Loucy (cell line): ENCODE measurements around the gene ADARB2.

Experiments
- H2AFZ ChIP-seq: fragments of 200-600 bp; sonication (generic); 2 replicates; pipeline ENCODE4 v1.6.0; 2016; ENCODE audit warnings: antibody characterized with exemption, mild to moderate bottlenecking, low read length, moderate library complexity
- H3F3A ChIP-seq: fragments of 200-600 bp; 2 replicates; pipeline ENCODE4 v1.6.0; 2016; ENCODE audit warnings: antibody characterized with exemption, low read depth, mild to moderate bottlenecking
- H3K27me3 ChIP-seq: fragments of 200-600 bp; sonication (generic); 2 replicates; pipeline ENCODE4 v1.6.1; 2014; ENCODE audit warnings: low read length, mild to moderate bottlenecking; ENCODE audit not compliant: insufficient read depth, poor library complexity, severe bottlenecking
- H3K36me3 ChIP-seq: fragments of 200-600 bp; sonication (generic); 2 replicates; pipeline ENCODE4 v1.6.1; 2016; ENCODE audit warnings: low read length; ENCODE audit not compliant: insufficient read depth
- H3K4me1 ChIP-seq: fragments of 200-600 bp; sonication (generic); 2 replicates; pipeline ENCODE4 v1.5.1; 2014; ENCODE audit warnings: low read length, mild to moderate bottlenecking; ENCODE audit not compliant: insufficient read depth, poor library complexity, severe bottlenecking
- H3K4me2 ChIP-seq: fragments of 200-600 bp; sonication (generic); 2 replicates; pipeline ENCODE4 v1.6.0; 2014; ENCODE audit warnings: antibody characterized with exemption, low read length, low read depth, mild to moderate bottlenecking; ENCODE audit not compliant: poor library complexity, severe bottlenecking
- H3K4me3 ChIP-seq: fragments of 200-600 bp; sonication (generic); 2 replicates; pipeline ENCODE4 v1.5.1; 2014; ENCODE audit warnings: low read length, mild to moderate bottlenecking, mixed read lengths; ENCODE audit not compliant: poor library complexity, severe bottlenecking
- H3K79me2 ChIP-seq: fragments of 200-600 bp; sonication (generic); 2 replicates; pipeline ENCODE4 v1.6.1; 2014; ENCODE audit warnings: low read length; ENCODE audit not compliant: insufficient read depth
- H3K9ac ChIP-seq: fragments of 200-600 bp; sonication (generic); 2 replicates; pipeline ENCODE4 v1.6.0; 2014; ENCODE audit warnings: mild to moderate bottlenecking, low read depth, low read length, moderate library complexity; ENCODE audit not compliant: poor library complexity, severe bottlenecking
- H3K9me2 ChIP-seq: fragments of 200-600 bp; sonication (generic); replicated peaks from 2 replicates; pipeline ENCODE4 v1.6.1; 2016; ENCODE audit warnings: low read depth, low read length, mixed read lengths
- H3K9me3 ChIP-seq: fragments of 200-600 bp; sonication (generic); 2 replicates; pipeline ENCODE4 v1.6.1; 2014; ENCODE audit warnings: mild to moderate bottlenecking, antibody characterized with exemption, low read length, low read depth; ENCODE audit not compliant: insufficient read depth
- H4K20me1 ChIP-seq: fragments of 200-600 bp; sonication (generic); 2 replicates; pipeline ENCODE4 v1.6.0; 2014; ENCODE audit warnings: antibody characterized with exemption, low read length, mild to moderate bottlenecking; ENCODE audit not compliant: insufficient read depth, poor library complexity, severe bottlenecking
- CTCF ChIP-seq: fragments of 200-600 bp; sonication (generic); conservative IDR thresholded peaks from 2 replicates; pipeline ENCODE4 v1.5.1; 2014; ENCODE audit warnings: mild to moderate bottlenecking, antibody characterized with exemption, low read length
- EZH2phosphoT487 ChIP-seq: fragments of 200-600 bp; IDR thresholded peaks from 2 replicates; pipeline ENCODE4 v1.6.1; 2018; ENCODE audit warnings: antibody characterized with exemption, mild to moderate bottlenecking, moderate library complexity, borderline replicate concordance

The ADARB2 gene

DNA sequence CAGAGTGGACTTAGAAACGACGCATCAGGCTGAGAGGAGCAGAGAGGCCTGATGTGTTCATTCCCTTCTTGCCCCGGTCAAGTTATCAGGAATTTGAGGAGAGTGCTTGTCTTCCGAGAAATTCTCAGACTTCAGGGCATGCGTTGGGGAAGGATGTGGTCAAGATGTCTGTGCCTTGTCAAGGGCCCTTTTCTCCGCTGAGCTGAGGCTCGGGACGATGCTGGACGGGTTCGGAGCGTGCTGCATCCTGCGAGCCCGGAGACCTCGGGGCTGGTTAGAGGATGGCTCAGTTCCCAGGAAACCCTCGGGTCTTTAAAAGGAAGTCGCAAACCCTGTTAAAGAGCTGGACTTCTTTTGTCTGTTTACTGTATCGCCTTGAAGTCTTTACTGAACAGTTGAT lies 325.4 kb downstream of the ADARB2 start:
- Histone ChIP-seq H3K9me3 (no peaks in the 10 kb centered on the region), H3K4me3 (no peak overlapping the region), H4K20me1 (no peaks in the 10 kb centered on the region), H3K36me3 (no peaks in the 10 kb centered on the region), H3K9ac (no peak overlapping the region), H3F3A (no peaks in the 10 kb centered on the region), H3K9me2 (no peaks in the 10 kb centered on the region), H3K4me1 (peaks cover 7% of the 10 kb centered on the region), H3K79me2 (no peaks in the 10 kb centered on the region), H3K4me2 (no peak overlapping the region), H3K27me3 (no peaks in the 10 kb centered on the region), H2AFZ (no peak overlapping the region)
- TF ChIP-seq CTCF, result no peak
- no peak for TF ChIP-seq EZH2phosphoT487

DNA sequence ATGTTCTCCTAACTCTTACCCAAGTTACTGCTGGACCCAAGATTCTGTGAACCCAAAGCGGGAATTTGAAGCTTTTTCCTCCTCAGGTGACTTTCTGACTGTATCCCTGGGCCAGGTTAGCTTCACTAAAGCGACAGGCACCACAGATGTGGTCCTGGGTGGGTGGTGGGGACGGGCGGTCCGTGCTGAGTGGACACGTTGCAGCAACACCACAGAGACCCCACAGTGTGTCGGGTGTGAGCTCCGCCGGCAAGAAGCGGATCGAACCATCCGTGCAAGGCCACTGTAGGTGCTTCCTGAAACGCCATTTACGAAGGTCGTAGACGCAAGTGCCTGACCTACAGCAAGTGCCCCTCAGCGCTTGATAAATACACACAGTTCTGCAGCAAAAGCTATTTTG lies 325.9 kb downstream of the ADARB2 start:
- no peaks in the 10 kb centered on the region for H3K36me3 ChIP-seq
- no peak overlapping the region for H3K4me3 ChIP-seq
- no peak overlapping the region for H3K4me2 ChIP-seq
- H4K20me1 ChIP-seq, result no peaks in the 10 kb centered on the region
- H3F3A ChIP-seq, result no peaks in the 10 kb centered on the region
- no peaks in the 10 kb centered on the region for H3K79me2 ChIP-seq
- no peaks in the 10 kb centered on the region for H3K9me3 ChIP-seq
- no peak overlapping the region for H3K9ac ChIP-seq
- no peaks in the 10 kb centered on the region for H3K9me2 ChIP-seq
- no peak overlapping the region for H2AFZ ChIP-seq
- H3K27me3 ChIP-seq, result no peaks in the 10 kb centered on the region
- H3K4me1 ChIP-seq, result peaks cover 3% of the 10 kb centered on the region
- TF ChIP-seq CTCF (no peak), EZH2phosphoT487 (no peak)

- Histone ChIP-seq H3K36me3 (no peaks in the 10 kb centered on the region), H3K79me2 (no peaks in the 10 kb centered on the region), H3K9me2 (no peaks in the 10 kb centered on the region), H2AFZ (no peak overlapping the region), H4K20me1 (no peaks in the 10 kb centered on the region), H3K9me3 (no peaks in the 10 kb centered on the region), H3K4me2 (no peak overlapping the region), H3K4me3 (no peak overlapping the region), H3K4me1 (peaks cover 3% of the 10 kb centered on the region), H3F3A (no peaks in the 10 kb centered on the region), H3K27me3 (no peaks in the 10 kb centered on the region), H3K9ac (no peak overlapping the region)
- no peak for TF ChIP-seq EZH2phosphoT487
- no peak for TF ChIP-seq CTCF
Measured at GRCh38 chr10:1410469-1411395, 326.6 kb downstream of the ADARB2 start.
